Sigmoid colon (tissue), 7 donors: Measurements from ENCODE around the gene MAGI2. TPM values are rescaled to one million over a fixed set of nuclear protein-coding genes. Genes with fewer than 3 reads are reported as not detected.

ENCODE experiments used
- DNase-seq: peaks from one replicate; pipeline ENCODE4 v3.0.0-alpha.2; 2019
- H3K27ac ChIP-seq, 4 donors: fragments of 200-600 bp; sonication (generic); one replicate each; pipeline ENCODE4 v1.5.1; 2016 to 2019; ENCODE audit warnings: mild to moderate bottlenecking in 1 of 4
- H3K27me3 ChIP-seq, 3 donors: fragments of 200-600 bp; sonication (generic); one replicate each; pipeline ENCODE4 v1.5.1; 2019; ENCODE audit warnings: mild to moderate bottlenecking in 1 of 3
- H3K36me3 ChIP-seq, 4 donors: fragments of 200-600 bp; sonication (generic); one replicate each; pipeline ENCODE4 v1.5.1; 2016 to 2019
- H3K4me1 ChIP-seq, 4 donors: fragments of 200-600 bp; sonication (generic); one replicate each; pipeline ENCODE4 v1.5.1; 2017 to 2019
- H3K4me3 ChIP-seq, 4 donors: fragments of 200-600 bp; sonication (generic); one replicate each; pipeline ENCODE4 v1.5.1; 2017 to 2019; ENCODE audit warnings: mild to moderate bottlenecking in 2 of 4, moderate library complexity in 1 of 4
- H3K9me3 ChIP-seq, 4 donors: fragments of 200-600 bp in 3 of 4; sonication (generic) in 3 of 4; one replicate each; pipeline versions ENCODE4 v1.5.1 to v1.6.1; 2013 to 2019
- CTCF ChIP-seq, 4 experiments: fragments of 450-650 bp in 3 of 4; fragments of 200-600 bp in 1 of 4; IDR thresholded peaks; one replicate each; pipeline ENCODE4 v1.5.1; 2016 to 2019; ENCODE audit warnings: antibody characterized with exemption in 4 of 4, mild to moderate bottlenecking in 3 of 4, moderate library complexity in 2 of 4
- EP300 ChIP-seq, 4 donors: sonication (generic); formaldehyde crosslinking; IDR thresholded peaks; one replicate each; pipeline ENCODE4 v1.6.1; 2017; ENCODE audit warnings: antibody characterized with exemption in 4 of 4
- POLR2A ChIP-seq, 2 donors: fragments of 450-650 bp; IDR thresholded peaks; one replicate each; pipeline ENCODE4 v1.6.1; 2016; ENCODE audit warnings: antibody characterized with exemption in 2 of 2, mild to moderate bottlenecking in 2 of 2, moderate library complexity in 2 of 2
- POLR2AphosphoS5 ChIP-seq, 4 donors: sonication (generic); formaldehyde crosslinking; IDR thresholded peaks; one replicate each; pipeline ENCODE4 v1.6.1; 2017; ENCODE audit warnings: antibody characterized with exemption in 4 of 4
- WGBS, 2 donors: extraction: QIAGEN DNeasy Blood & Tissue Kit; methylation state at CpG; one replicate each; pipeline ENCODE4 v1.1.7; 2013; 5-methylcytosine and 5-hydroxymethylcytosine counted together
- intact Hi-C: fragments of 100-400 bp; cut with DNase I; formaldehyde crosslinking; loops from one replicate; pipeline ENCODE4 v1.15.1; 2023
- polyA plus RNA-seq, 3 donors: library from polyadenylated mRNA; stranded (reverse); fragments of 200-250 nt; gene quantifications; one replicate each; pipeline ENCODE4 v1.2.3, GENCODE V29; 2013
- total RNA-seq, 4 donors: library from RNA; depleted of rRNA; stranded (reverse); fragments of >200 nt; gene quantifications; one replicate each; pipeline ENCODE4 v1.1.0, GENCODE V29; 2016
- donor health status: healthy with polysubstance abuse.
- donor health status: Bipolar disorder and iron deficiency.
- donor health status: healthy.

MAGI2 gene
- total and polyA plus RNA-seq, 7 donors: 0.69 to 26.9 (median 14.7) TPM

GRCh38 chr7:79159040-79159664 lies 294.3 kb downstream of the MAGI2 start:
- no peaks in the 10 kb centered on the region for H3K9me3 ChIP-seq
- intact Hi-C loops: no loop called here
- no peaks in the 10 kb centered on the region for H3K36me3 ChIP-seq
- no peak overlapping the region for H3K27ac ChIP-seq
- DNase-seq: no peak
- 94 to 95% methylated on average over 5 of the region's 5 CpGs for WGBS, 2 donors
- no peaks in the 10 kb centered on the region for H3K27me3 ChIP-seq
- TF ChIP-seq CTCF (IDR thresholded peaks at IDR 0.05): no peak
- no peak for TF ChIP-seq EP300 (IDR thresholded peaks at IDR 0.05)
- no peak for TF ChIP-seq POLR2A (IDR thresholded peaks at IDR 0.05)
- TF ChIP-seq POLR2AphosphoS5 (IDR thresholded peaks at IDR 0.05): no peak
- H3K4me3 ChIP-seq: no peak overlapping the region
- H3K4me1 ChIP-seq: no peaks in the 10 kb centered on the region

- WGBS, 2 donors: 80 to 95% methylated on average over 2 of the region's 2 CpGs
- intact Hi-C loops: no loop called here
- DNase-seq: no peak
- Histone ChIP-seq H3K27me3 (no peaks in the 10 kb centered on the region), H3K4me1 (no peaks in the 10 kb centered on the region), H3K4me3 (no peak overlapping the region), H3K36me3 (no peaks in the 10 kb centered on the region), H3K9me3 (no peaks in the 10 kb centered on the region), H3K27ac (no peak overlapping the region)
- TF ChIP-seq EP300 (IDR thresholded peaks at IDR 0.05): no peak
- TF ChIP-seq POLR2A (IDR thresholded peaks at IDR 0.05): no peak
- TF ChIP-seq POLR2AphosphoS5 (IDR thresholded peaks at IDR 0.05): no peak
- TF ChIP-seq CTCF (IDR thresholded peaks at IDR 0.05): no peak
Measured at GRCh38 chr7:79157281-79157680, 296.2 kb downstream of the MAGI2 start.

- Histone ChIP-seq H3K4me3 (no peak overlapping the region), H3K27ac (no peak overlapping the region), H3K4me1 (no peaks in the 10 kb centered on the region), H3K36me3 (no peaks in the 10 kb centered on the region), H3K27me3 (no peaks in the 10 kb centered on the region), H3K9me3 (no peaks in the 10 kb centered on the region)
- TF ChIP-seq POLR2AphosphoS5 (IDR thresholded peaks at IDR 0.05): no peak
- TF ChIP-seq CTCF (IDR thresholded peaks at IDR 0.05): no peak
- no peak for TF ChIP-seq POLR2A (IDR thresholded peaks at IDR 0.05)
- TF ChIP-seq EP300 (IDR thresholded peaks at IDR 0.05): no peak
- 68% methylated on average over 1 of the region's 1 CpG for WGBS, 2 donors
- intact Hi-C loops: no loop called here
- no peak for DNase-seq
Measured at GRCh38 chr7:79149831-79150230, 303.6 kb downstream of the MAGI2 start.

- DNase-seq: no peak
- Histone ChIP-seq H3K27me3 (no peaks in the 10 kb centered on the region), H3K36me3 (no peaks in the 10 kb centered on the region), H3K4me1 (no peaks in the 10 kb centered on the region), H3K4me3 (no peak overlapping the region), H3K27ac (no peak overlapping the region), H3K9me3 (no peaks in the 10 kb centered on the region)
- WGBS, 2 donors: 76 to 79% methylated on average over 3 of the region's 3 CpGs
- intact Hi-C loops: no loop called here
- TF ChIP-seq POLR2A (IDR thresholded peaks at IDR 0.05) (no peak), POLR2AphosphoS5 (IDR thresholded peaks at IDR 0.05) (no peak), EP300 (IDR thresholded peaks at IDR 0.05) (no peak), CTCF (IDR thresholded peaks at IDR 0.05) (no peak)
Measured at GRCh38 chr7:79142706-79143105, 310.8 kb downstream of the MAGI2 start.

- intact Hi-C loops: no loop called here
- H3K4me1 ChIP-seq: no peaks in the 10 kb centered on the region
- TF ChIP-seq EP300 (IDR thresholded peaks at IDR 0.05) (no peak), CTCF (IDR thresholded peaks at IDR 0.05) (no peak), POLR2AphosphoS5 (IDR thresholded peaks at IDR 0.05) (no peak), POLR2A (IDR thresholded peaks at IDR 0.05) (no peak)
- no peaks in the 10 kb centered on the region for H3K27me3 ChIP-seq
- H3K9me3 ChIP-seq: no peaks in the 10 kb centered on the region
- no peaks in the 10 kb centered on the region for H3K36me3 ChIP-seq
- DNase-seq: no peak
- WGBS, 2 donors: 46 to 64% methylated on average over 1 of the region's 1 CpG
- H3K4me3 ChIP-seq: no peak overlapping the region
- H3K27ac ChIP-seq: no peak overlapping the region
Measured at GRCh38 chr7:79141252-79141651, 312.2 kb downstream of the MAGI2 start.
